ENCODE results near the gene BMP6.

- no peak for TF ChIP-seq CTCF (IDR thresholded peaks at IDR 0.05)
- no peak for TF ChIP-seq POLR2A (IDR thresholded peaks at IDR 0.05)
Measured at GRCh38 chr6:7821426-7821825, 95.5 kb downstream of the BMP6 start.
